GM18951 (cell line): Measurements from ENCODE around the gene CLEC20A.

Experiments used
- POLR2A ChIP-seq: IDR thresholded peaks from 4 replicates; pipeline ENCODE4 v1.6.1; 2011; ENCODE audit warnings: mild to moderate bottlenecking; ENCODE audit not compliant: insufficient read length, insufficient read depth; ENCODE audit errors: extremely low read depth
- in situ Hi-C: fragments of 300-500 bp; cut with MboI; formaldehyde crosslinking; loops from one replicate; pipeline ENCODE4 v1.12.0; 2022; ENCODE audit warnings: low sequenced_read_pairs, mixed read lengths, inconsistent platforms; ENCODE audit not compliant: unreplicated experiment

CLEC20A gene

GRCh38 chr1:178467837-178468236 is 28.9 kb downstream of the CLEC20A start:
- in situ Hi-C loops: no loop called here
- TF ChIP-seq POLR2A: no peak

- TF ChIP-seq POLR2A: no peak
- in situ Hi-C loops: no loop called here
Observed at GRCh38 chr1:178465011-178465410, 31.8 kb downstream of the CLEC20A start.

GRCh38 chr1:178464566-178464965 is 32.2 kb downstream of the CLEC20A start:
- in situ Hi-C loops: no loop called here
- TF ChIP-seq POLR2A: no peak

GRCh38 chr1:178464141-178464540 is 32.6 kb downstream of the CLEC20A start:
- TF ChIP-seq POLR2A: no peak
- in situ Hi-C loops: no loop called here

GRCh38 chr1:178461701-178462100 is 35.1 kb downstream of the CLEC20A start:
- TF ChIP-seq POLR2A: no peak
- in situ Hi-C loops: no loop called here

GRCh38 chr1:178461104-178461503 is 35.7 kb downstream of the CLEC20A start:
- no peak for TF ChIP-seq POLR2A
- in situ Hi-C loops: no loop called here

- in situ Hi-C loops: no loop called here
- no peak for TF ChIP-seq POLR2A
Observed at GRCh38 chr1:178458203-178458602, 38.6 kb downstream of the CLEC20A start.

- in situ Hi-C loops: no loop called here
- TF ChIP-seq POLR2A: no peak
Observed at GRCh38 chr1:178457651-178458050, 39.1 kb downstream of the CLEC20A start.

GRCh38 chr1:178456472-178456871 is 40.3 kb downstream of the CLEC20A start:
- in situ Hi-C loops: no loop called here
- no peak for TF ChIP-seq POLR2A

GRCh38 chr1:178452013-178452412 is 44.8 kb downstream of the CLEC20A start:
- in situ Hi-C loops: no loop called here
- TF ChIP-seq POLR2A: no peak

GRCh38 chr1:178451529-178451928 is 45.2 kb downstream of the CLEC20A start:
- no peak for TF ChIP-seq POLR2A
- in situ Hi-C loops: no loop called here

GRCh38 chr1:178450871-178451270 is 45.9 kb downstream of the CLEC20A start:
- in situ Hi-C loops: no loop called here
- no peak for TF ChIP-seq POLR2A

- in situ Hi-C loops: no loop called here
- no peak for TF ChIP-seq POLR2A
Observed at GRCh38 chr1:178442925-178443324, 53.8 kb downstream of the CLEC20A start.

GRCh38 chr1:178438432-178438831 is 58.3 kb downstream of the CLEC20A start:
- TF ChIP-seq POLR2A: no peak
- in situ Hi-C loops: no loop called here

- in situ Hi-C loops: no loop called here
- TF ChIP-seq POLR2A: no peak
Observed at GRCh38 chr1:178436899-178437298, 59.9 kb downstream of the CLEC20A start.
